Loucy (cell line): ENCODE results near the gene IPO9.

Experiments
- EZH2phosphoT487 ChIP-seq: fragments of 200-600 bp; IDR thresholded peaks from 2 replicates; pipeline ENCODE4 v1.6.1; 2018; ENCODE audit warnings: antibody characterized with exemption, mild to moderate bottlenecking, moderate library complexity, borderline replicate concordance
- TF ChIP-seq, protein P1 (sequence below): fragments of 200-600 bp; sonication (generic); conservative IDR thresholded peaks from 2 replicates; pipeline ENCODE4 v1.5.1; 2014; ENCODE audit warnings: mild to moderate bottlenecking, antibody characterized with exemption, low read length

DNA sequence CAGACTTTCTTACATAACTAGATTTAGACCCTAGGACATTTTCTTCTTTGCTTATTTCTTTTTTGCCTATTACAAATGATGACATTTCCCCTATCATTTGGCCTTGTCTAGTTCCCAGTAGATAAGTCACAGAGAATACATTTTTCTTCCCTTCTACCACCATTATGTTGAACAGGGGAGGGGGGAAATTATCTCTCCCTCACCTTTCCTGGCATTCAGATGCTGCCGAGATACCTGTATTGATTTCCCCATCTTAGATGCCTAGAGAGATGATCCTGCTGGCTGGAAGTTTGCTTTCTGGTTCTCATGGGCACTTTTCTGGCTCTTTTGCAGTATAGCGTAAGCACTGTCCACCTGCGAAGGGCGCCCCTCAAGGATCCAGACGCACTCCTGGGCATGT lies 5.7 kb downstream of the IPO9 start:
- TF ChIP-seq, protein P1, sequence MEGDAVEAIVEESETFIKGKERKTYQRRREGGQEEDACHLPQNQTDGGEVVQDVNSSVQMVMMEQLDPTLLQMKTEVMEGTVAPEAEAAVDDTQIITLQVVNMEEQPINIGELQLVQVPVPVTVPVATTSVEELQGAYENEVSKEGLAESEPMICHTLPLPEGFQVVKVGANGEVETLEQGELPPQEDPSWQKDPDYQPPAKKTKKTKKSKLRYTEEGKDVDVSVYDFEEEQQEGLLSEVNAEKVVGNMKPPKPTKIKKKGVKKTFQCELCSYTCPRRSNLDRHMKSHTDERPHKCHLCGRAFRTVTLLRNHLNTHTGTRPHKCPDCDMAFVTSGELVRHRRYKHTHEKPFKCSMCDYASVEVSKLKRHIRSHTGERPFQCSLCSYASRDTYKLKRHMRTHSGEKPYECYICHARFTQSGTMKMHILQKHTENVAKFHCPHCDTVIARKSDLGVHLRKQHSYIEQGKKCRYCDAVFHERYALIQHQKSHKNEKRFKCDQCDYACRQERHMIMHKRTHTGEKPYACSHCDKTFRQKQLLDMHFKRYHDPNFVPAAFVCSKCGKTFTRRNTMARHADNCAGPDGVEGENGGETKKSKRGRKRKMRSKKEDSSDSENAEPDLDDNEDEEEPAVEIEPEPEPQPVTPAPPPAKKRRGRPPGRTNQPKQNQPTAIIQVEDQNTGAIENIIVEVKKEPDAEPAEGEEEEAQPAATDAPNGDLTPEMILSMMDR = no peak
- no peak for TF ChIP-seq EZH2phosphoT487
